22Rv1 (cell line): ENCODE measurements around the gene PITPNB.

ENCODE experiments used
- H3K27ac ChIP-seq: fragments of 450-650 bp; 2 replicates; pipeline ENCODE4 v1.5.1; 2017
- ZFX ChIP-seq: fragments of 450-650 bp; IDR thresholded peaks from 2 replicates; pipeline ENCODE4 v1.6.1; 2017; ENCODE audit warnings: antibody characterized with exemption, borderline replicate concordance
- TF ChIP-seq, protein P1 (sequence below): fragments of 450-650 bp; IDR thresholded peaks from 2 replicates; pipeline ENCODE4 v1.5.1; 2017; ENCODE audit warnings: mild to moderate bottlenecking

PITPNB gene

DNA sequence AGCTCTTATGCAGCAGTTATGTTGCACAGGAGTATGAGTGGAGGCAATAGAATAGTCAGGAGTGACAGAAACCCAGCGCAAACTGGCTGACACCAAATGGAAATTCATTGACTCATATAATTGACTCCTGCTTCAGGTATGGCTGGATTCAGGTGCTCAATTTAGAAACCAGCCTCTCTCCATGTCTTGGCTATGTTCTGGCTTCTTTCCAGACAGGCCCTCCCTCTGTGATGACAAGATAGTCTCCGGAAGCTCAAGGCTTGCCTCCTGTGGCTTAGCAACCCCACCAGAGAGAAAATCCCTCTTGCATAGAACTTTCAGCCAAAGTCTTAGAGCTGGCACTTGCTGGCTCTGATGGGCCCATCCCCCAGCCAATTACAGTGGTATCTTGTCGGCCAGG is 89.4 kb downstream of the PITPNB start:
- TF ChIP-seq ZFX, result no peak
- TF ChIP-seq, protein P1, sequence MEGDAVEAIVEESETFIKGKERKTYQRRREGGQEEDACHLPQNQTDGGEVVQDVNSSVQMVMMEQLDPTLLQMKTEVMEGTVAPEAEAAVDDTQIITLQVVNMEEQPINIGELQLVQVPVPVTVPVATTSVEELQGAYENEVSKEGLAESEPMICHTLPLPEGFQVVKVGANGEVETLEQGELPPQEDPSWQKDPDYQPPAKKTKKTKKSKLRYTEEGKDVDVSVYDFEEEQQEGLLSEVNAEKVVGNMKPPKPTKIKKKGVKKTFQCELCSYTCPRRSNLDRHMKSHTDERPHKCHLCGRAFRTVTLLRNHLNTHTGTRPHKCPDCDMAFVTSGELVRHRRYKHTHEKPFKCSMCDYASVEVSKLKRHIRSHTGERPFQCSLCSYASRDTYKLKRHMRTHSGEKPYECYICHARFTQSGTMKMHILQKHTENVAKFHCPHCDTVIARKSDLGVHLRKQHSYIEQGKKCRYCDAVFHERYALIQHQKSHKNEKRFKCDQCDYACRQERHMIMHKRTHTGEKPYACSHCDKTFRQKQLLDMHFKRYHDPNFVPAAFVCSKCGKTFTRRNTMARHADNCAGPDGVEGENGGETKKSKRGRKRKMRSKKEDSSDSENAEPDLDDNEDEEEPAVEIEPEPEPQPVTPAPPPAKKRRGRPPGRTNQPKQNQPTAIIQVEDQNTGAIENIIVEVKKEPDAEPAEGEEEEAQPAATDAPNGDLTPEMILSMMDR, result no peak
- H3K27ac ChIP-seq, result no peak overlapping the region

DNA sequence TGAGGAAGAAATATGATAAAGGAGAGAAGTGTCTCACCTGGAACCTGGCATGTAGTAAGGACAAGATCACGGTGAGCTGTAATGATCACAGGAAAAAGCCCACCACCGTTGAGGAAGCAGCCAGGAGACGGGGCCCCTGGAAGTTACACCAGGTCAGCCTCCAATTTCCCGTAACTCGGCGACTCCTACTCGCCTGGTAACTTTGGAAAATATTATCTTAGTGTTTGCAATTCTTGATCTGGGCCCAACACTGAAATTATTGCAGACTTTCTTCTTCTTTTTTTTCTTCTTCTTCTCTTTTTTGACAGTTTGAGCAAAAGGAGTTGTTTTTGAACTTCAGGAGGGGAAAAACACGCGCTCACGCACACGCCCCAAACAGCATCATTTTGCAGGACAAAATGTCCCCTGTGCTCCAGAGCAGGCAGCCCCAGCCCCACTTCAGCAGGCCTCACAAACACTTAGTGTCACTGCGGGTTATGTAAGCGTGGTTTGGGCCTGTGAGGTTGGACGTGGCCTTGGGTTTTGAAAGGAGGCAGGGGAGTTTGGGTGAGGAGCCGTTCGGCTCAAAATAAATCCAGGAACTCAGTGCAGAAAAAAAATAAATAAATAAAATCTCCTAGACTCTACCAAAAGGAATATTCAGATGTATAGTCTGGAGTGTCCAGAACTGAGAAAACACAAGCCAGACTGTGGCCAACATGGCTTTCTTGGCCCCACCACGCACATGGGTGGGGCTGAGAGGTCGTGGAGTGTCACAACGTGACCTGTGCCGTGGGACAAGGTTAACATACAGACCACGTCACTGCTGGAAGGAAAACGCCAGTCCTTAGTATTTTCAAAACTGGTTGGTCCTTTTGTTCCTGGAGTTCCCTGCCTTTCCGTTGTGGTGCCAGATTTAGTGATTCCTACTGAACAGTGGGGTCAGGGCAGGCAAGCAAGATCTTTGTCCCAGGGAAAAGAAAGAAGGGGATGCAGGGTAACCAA is 91.2 kb downstream of the PITPNB start:
- TF ChIP-seq ZFX, result no peak
- TF ChIP-seq, protein P1, result no peak
- no peak overlapping the region for H3K27ac ChIP-seq

DNA sequence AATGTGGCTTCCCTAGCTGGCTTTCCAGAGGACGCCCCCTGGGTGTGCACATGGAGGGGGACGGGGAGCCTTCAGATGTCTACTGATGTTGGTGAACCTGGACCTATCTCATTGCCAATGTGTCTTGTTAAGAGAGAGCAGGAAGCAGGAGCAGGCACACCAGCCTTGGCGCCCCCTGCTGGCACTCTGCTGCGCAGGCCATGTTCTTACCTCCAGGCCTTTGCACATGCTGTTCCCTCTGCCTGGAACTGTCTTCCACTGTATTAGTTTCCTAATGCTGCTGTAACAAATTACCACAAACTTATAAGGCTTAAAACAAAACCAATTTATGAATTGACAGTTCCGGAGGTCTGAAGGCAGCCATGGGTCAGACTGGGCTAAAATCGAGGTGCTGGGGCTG is 93.9 kb downstream of the PITPNB start:
- no peak for TF ChIP-seq ZFX
- TF ChIP-seq, protein P1, result peak; percentile 70

DNA sequence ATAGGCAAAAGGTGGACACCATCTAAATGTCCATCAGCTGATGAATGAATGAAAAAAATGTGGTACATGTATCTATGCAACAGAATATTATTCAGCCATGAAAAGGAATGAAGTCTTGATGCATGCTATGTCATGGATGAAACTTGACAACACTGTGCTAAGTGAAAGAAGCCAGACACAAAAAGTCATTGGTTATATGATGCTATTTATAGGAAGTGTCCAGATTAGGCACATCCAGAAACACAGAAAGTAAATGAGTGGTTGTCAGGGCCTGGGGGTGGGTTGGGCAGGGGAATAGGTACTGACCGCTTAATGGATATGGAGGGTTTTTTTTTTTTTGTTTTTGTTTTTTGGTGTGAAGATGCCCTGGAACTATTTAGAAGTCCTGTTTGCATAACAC is 95.8 kb downstream of the PITPNB start:
- TF ChIP-seq, protein P1, result no peak
- no peak for TF ChIP-seq ZFX
- H3K27ac ChIP-seq, result no peak overlapping the region

More for the DNA sequence above, 93.9 kb downstream of the PITPNB start:
- H3K27ac ChIP-seq, result no peak overlapping the region

DNA sequence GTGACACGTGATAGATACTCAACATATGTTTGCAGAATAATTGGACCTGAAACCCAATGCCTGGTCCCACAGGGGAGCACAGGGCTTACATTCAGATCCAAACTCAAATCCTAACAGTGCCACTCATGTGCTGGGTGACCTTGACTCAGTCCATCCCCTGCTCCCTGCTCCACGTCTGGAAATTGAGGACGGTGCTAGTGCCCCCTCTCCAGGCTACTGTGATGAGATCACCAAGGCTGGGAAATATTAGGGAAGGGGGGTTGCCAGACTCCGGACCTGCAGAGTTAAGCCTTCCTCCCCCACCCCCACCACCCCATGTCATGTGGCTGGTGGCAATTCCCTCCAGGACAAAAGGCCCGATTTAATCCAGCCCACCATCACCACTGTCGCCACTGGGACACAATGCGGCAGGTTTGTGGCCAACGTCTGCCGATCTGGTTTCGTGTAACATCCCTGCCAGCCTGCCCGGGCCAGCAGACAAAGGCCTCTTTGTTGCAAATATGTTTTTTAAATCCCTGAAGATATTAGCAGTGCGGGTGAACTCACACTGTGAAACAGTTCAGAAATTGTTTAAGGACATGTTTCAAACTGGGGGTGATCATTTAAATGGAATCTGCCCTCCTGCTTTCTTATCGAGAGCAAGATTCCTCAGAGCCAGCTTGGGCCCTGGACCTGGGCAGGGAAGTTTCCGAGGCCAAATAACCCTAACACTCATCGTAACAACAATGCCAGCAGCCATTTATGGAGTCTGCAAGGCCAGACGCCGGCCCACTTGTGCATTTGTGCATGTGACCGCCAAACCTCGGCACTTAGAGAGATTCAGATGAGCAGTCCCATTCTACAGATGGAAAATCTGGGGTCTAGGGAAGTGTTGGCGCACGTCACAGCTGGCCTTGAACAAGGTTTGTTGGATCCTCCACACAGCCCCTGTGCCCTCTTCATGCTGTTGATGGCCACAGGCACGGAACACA is 97.9 kb downstream of the PITPNB start:
- TF ChIP-seq, protein P1, result no peak
- TF ChIP-seq ZFX, result no peak
- H3K27ac ChIP-seq, result no peak overlapping the region

DNA sequence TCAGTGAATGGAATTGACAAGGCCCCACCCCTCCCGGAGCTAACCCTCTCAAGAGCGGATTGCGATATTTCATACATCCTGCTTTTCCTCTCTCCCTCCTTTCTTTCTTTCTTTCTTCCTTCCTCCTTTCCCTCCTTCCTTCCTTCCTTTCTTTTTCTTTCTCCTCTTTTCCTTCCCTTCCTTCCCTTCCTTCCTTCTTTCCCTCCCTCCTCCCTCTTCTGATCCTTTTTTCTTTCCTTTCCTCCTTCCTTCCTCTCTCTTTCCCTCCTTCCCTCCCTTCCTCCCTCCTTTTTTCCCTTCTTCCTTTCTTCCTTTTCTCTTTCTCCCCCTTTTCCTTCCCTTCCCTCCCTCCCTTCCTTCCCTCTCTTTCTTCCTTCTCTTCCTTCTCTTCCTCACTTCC is 102.5 kb downstream of the PITPNB start:
- TF ChIP-seq ZFX, result no peak
- TF ChIP-seq, protein P1, result no peak
- H3K27ac ChIP-seq, result no peak overlapping the region
